GM12878 (cell line): ENCODE results near the gene RAD23B.

Source experiments
- NKRF ChIP-seq: fragments of 450-650 bp; conservative IDR thresholded peaks from 2 replicates; pipeline ENCODE4 v1.6.1; 2017; ENCODE audit warnings: mild to moderate bottlenecking, moderate library complexity
- USF2 ChIP-seq: IDR thresholded peaks from 2 replicates; pipeline ENCODE4 v1.6.1; 2011; ENCODE audit warnings: low read depth, low read length, improper control_type of control experiment, borderline replicate concordance

- TF ChIP-seq NKRF = no peak
- no peak for TF ChIP-seq USF2
Observed at GRCh38 chr9:107293543-107294085, 10.5 kb downstream of the RAD23B start.
